K562 (cell line): ENCODE data around the gene NDUFS8. TPM values are rescaled to one million over a fixed set of nuclear protein-coding genes. Genes with fewer than 3 reads are reported as not detected.
A peak's percentile ranks its signal among the peaks of the same experiment; 100 is the strongest.

Experiments
- ARHGAP35 ChIP-seq: fragments of 450-650 bp; IDR thresholded peaks from 2 replicates; pipeline ENCODE4 v1.6.1; 2018; ENCODE audit not compliant: partially characterized antibody
- BRD4 ChIP-seq: fragments of 200-600 bp; sonication (generic); IDR thresholded peaks from 2 replicates; pipeline ENCODE4 v1.6.1; 2017; ENCODE audit warnings: inconsistent platforms
- CHD7 ChIP-seq: fragments of 200-600 bp; sonication (generic); IDR thresholded peaks from one replicate; pipeline ENCODE4 v1.6.1; 2012; ENCODE audit warnings: mild to moderate bottlenecking, low read depth, low read length, inconsistent platforms
- E2F6 ChIP-seq, 2 experiments: IDR thresholded peaks; 2 replicates each; pipeline ENCODE4 v1.6.1; 2011; ENCODE audit warnings: borderline replicate concordance in 1 of 2, control low read depth in 1 of 2, low read depth in 1 of 2, low read length in 1 of 2, mild to moderate bottlenecking in 1 of 2, mixed read lengths in 1 of 2, moderate library complexity in 1 of 2; ENCODE audit not compliant: insufficient read depth in 1 of 2, insufficient read length in 1 of 2, poor library complexity in 1 of 2, severe bottlenecking in 1 of 2; ENCODE audit errors: extremely low read depth in 1 of 2
- EP300 ChIP-seq: IDR thresholded peaks from 2 replicates; pipeline ENCODE4 v1.6.1; 2012; ENCODE audit warnings: low read length, improper control_type of control experiment
- EZH2 ChIP-seq: IDR thresholded peaks from 2 replicates; pipeline ENCODE4 v1.6.1; 2012; ENCODE audit warnings: low read depth, mild to moderate bottlenecking, inconsistent platforms, low read length, borderline replicate concordance
- NONO ChIP-seq, 2 experiments: fragments of 200-400 bp in 1 of 2; fragments of 450-650 bp in 1 of 2; formaldehyde crosslinking in 1 of 2; IDR thresholded peaks; 2 replicates each; pipeline ENCODE4 v1.6.1; 2017; ENCODE audit warnings: low read depth in 2 of 2, mild to moderate bottlenecking in 2 of 2, moderate library complexity in 2 of 2, low read length in 1 of 2
- PHF21A ChIP-seq: fragments of 450-650 bp; IDR thresholded peaks from 2 replicates; pipeline ENCODE4 v1.6.1; 2017; ENCODE audit warnings: low read depth, borderline replicate concordance
- SP2 ChIP-seq: IDR thresholded peaks from 2 replicates; pipeline ENCODE4 v1.6.1; 2011; ENCODE audit warnings: mild to moderate bottlenecking, low read depth, low read length, moderate library complexity; ENCODE audit not compliant: poor library complexity, severe bottlenecking; ENCODE audit errors: extremely low read depth
- ZBTB26 ChIP-seq: fragments of 450-650 bp; formaldehyde crosslinking; IDR thresholded peaks from 2 replicates; pipeline ENCODE4 v1.4.0; 2022; ENCODE audit warnings: missing genetic modification characterization
- ZFP1 ChIP-seq: fragments of 450-650 bp; formaldehyde crosslinking; IDR thresholded peaks from 2 replicates; pipeline ENCODE4 v1.4.0; 2020; ENCODE audit warnings: mild to moderate bottlenecking, mixed read lengths
- polyA plus RNA-seq, 8 experiments: library from polyadenylated mRNA; depleted of rRNA in 4 of 8; stranded (reverse) in 5 of 8; unstranded in 3 of 8; fragments of >200 nt; fragmentation: Nextera tagmentation in 2 of 8; fragmentation: Illumina TruSeq in 1 of 8; extraction: Ambion mirVana in 2 of 8; extraction: Trizol in 1 of 8; gene quantifications; 2 replicates each; pipeline versions ENCODE4 v1.2.1 to v1.2.3, GENCODE V29; 2011 to 2014; ENCODE audit warnings: inconsistent platforms in 1 of 8, missing spikeins in 1 of 8
- total RNA-seq, 7 experiments: library from RNA; depleted of rRNA in 6 of 7; stranded (reverse); fragments of >200 nt in 6 of 7; fragmentation: Illumina TruSeq in 2 of 7; extraction: Trizol in 2 of 7; gene quantifications; 2 replicates each; pipeline versions ENCODE4 v1.2.1 to v1.2.3, GENCODE V29; 2011 to 2021; ENCODE audit warnings: low replicate concordance in 1 of 7

NDUFS8 gene
- total and polyA plus RNA-seq, 9 of the 15 experiments (the other 6 are each of a cell fraction or from before 2014, with no cell fraction given): 36.5 to 351 (median 101) TPM

GRCh38 chr11:68030318-68031143 is at the start of gene NDUFS8 (continued):
- TF ChIP-seq EZH2 (no peak), CHD7 (no peak), EP300 (no peak), ARHGAP35 (no peak), PHF21A (no peak), BRD4 (no peak), SP2 (peak; percentile 74), NONO (IDR thresholded peaks at IDR 0.05; ENCODE audit: low read depth in 2 of 2, low read length in 1 of 2) (no peak), E2F6 (IDR thresholded peaks at IDR 0.05; ENCODE audit: borderline replicate concordance in 1 of 2, extremely low read depth in 1 of 2, insufficient read depth in 1 of 2, insufficient read length in 1 of 2, low read depth in 1 of 2, low read length in 1 of 2, poor library complexity in 1 of 2, severe bottlenecking in 1 of 2) (peak; percentile 35 to 39), ZFP1 (no peak), ZBTB26 (CRISPR knock-in tag) (no peak)
